Measurements from ENCODE around the gene NACAD. TPM values are rescaled to one million over a fixed set of nuclear protein-coding genes. Genes with fewer than 3 reads are reported as not detected.

NACAD gene
- total RNA-seq, 1 donor from 2014 or later: 21.6 TPM

DNA sequence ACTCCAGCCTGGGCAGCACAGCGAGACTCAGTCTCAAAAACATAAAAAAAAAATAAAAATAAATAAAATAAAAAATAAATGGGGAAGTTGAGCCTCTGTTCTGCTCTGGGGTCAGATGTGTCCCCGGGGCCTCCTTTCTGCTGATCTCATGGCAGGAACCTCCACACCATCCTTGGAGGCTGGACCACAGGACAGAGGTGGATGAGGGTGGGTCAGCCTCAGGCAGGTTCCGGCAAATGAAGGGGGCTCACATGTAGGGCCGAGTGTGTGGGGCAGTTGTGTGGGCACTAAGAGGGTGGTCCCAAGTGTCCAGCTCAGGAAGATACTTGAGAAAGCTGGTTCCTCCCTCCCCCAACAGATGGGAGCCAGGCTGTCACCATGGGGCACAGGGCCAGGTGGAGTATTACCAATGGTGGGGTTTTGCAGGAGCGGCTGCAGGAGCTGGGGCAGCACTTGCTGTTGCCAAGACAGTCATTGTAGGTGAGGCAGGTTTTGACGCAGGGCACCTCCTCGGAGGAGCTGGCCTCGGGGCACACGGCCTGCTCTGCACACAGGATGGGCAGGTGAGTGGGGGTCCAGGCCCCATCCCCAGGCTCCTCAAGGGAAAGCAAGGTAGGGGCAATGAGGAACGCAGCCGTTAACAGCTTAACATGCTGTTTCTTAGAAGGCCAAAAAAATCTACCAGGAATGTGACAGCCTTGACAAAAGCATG is 36.6 kb upstream of the NACAD start:
- Histone ChIP-seq H3K79me2 (ENCODE audit: insufficient read depth, low read length) (no peaks in the 10 kb centered on the region), H3K9ac (ENCODE audit: low read length) (no peak overlapping the region), H3K27me3 (ENCODE audit: insufficient read depth, low read length) (no peaks in the 10 kb centered on the region), H3K9me3 (ENCODE audit: insufficient read depth, low read depth, low read length) (no peaks in the 10 kb centered on the region), H3K4me1 (ENCODE audit: insufficient read depth, low read length) (no peaks in the 10 kb centered on the region), H3K27ac (ENCODE audit: low read depth, low read length) (no peak overlapping the region), H3K4me3 (ENCODE audit: insufficient read depth, low read depth, low read length) (no peak overlapping the region), H4K20me1 (ENCODE audit: insufficient read depth, low read length) (no peaks in the 10 kb centered on the region), H3K36me3 (ENCODE audit: insufficient read depth, low read length) (no peaks in the 10 kb centered on the region), H2AFZ (ENCODE audit: low read depth, low read length) (no peak overlapping the region), H3K4me2 (ENCODE audit: low read length) (no peak overlapping the region)
- Mint-ChIP-seq H3K9me3 (ENCODE audit: unreplicated experiment) (no peaks in the 10 kb centered on the region), H3K36me3 (ENCODE audit: low read depth, unreplicated experiment) (no peaks in the 10 kb centered on the region), H3K4me3 (ENCODE audit: unreplicated experiment) (no peak overlapping the region), H3K27ac (ENCODE audit: unreplicated experiment) (no peak overlapping the region), H3K4me1 (ENCODE audit: low read depth, unreplicated experiment) (no peaks in the 10 kb centered on the region), H3K27me3 (ENCODE audit: low read depth, unreplicated experiment) (peaks cover 15% of the 10 kb centered on the region)
- no peak for DNase-seq (ENCODE audit: low read depth)
- FAIRE-seq: no peak
- TF ChIP-seq, protein P1, sequence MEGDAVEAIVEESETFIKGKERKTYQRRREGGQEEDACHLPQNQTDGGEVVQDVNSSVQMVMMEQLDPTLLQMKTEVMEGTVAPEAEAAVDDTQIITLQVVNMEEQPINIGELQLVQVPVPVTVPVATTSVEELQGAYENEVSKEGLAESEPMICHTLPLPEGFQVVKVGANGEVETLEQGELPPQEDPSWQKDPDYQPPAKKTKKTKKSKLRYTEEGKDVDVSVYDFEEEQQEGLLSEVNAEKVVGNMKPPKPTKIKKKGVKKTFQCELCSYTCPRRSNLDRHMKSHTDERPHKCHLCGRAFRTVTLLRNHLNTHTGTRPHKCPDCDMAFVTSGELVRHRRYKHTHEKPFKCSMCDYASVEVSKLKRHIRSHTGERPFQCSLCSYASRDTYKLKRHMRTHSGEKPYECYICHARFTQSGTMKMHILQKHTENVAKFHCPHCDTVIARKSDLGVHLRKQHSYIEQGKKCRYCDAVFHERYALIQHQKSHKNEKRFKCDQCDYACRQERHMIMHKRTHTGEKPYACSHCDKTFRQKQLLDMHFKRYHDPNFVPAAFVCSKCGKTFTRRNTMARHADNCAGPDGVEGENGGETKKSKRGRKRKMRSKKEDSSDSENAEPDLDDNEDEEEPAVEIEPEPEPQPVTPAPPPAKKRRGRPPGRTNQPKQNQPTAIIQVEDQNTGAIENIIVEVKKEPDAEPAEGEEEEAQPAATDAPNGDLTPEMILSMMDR (IDR thresholded peaks at IDR 0.05; ENCODE audit: insufficient read depth, low read depth, low read length): no peak
- TF ChIP-seq EZH2 (IDR thresholded peaks at IDR 0.05; ENCODE audit: insufficient read depth, low read length): no peak

DNA sequence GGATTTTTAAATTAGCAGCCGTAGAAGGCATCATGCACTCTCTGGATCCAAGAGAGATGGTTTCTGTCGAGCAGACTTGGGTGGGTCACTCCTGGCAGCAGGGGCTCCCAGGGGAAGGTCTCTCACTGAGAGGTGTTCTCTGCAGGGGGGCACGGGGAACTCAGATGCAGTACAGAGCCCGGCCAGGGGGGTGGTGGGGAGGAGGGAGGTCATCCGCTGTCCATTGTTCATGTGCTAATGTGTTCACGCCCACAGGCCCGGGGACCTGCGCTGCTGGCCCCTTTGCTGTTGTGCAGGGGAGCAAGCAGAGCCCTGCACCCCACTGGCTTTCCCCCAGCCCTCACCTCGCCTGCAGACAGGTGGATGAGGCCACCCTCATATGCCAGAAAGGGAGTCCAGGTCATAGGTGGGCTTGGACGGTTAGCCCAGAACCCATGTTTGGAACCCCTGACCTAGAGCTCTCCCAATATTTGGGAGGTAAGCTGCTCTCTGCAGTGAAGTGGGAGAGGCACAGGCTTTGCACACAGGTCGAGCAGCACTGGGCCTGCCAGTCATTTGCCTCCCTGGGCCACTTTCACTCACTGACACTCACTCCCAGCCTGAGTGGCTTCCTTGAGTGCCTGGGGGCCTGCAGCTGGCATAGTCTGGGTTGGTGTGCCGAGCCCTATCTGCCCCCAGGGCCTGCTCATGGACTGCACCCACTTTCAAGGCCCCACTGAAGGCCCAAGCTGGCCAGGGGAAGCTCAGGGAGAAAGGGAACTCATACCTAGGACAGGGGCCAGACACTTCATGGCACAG is 35.3 kb upstream of the NACAD start:
- H3K27me3 ChIP-seq (ENCODE audit: insufficient read depth, low read length): no peaks in the 10 kb centered on the region
- H3K4me1 ChIP-seq (ENCODE audit: insufficient read depth, low read length): no peaks in the 10 kb centered on the region
- no peak overlapping the region for H3K27ac ChIP-seq (ENCODE audit: low read depth, low read length)
- H4K20me1 ChIP-seq (ENCODE audit: insufficient read depth, low read length): no peaks in the 10 kb centered on the region
- H3K4me3 ChIP-seq (ENCODE audit: insufficient read depth, low read depth, low read length): no peak overlapping the region
- FAIRE-seq (no peak), DNase-seq (ENCODE audit: low read depth) (no peak)
- no peak overlapping the region for H3K27ac Mint-ChIP-seq (ENCODE audit: unreplicated experiment)
- no peak overlapping the region for H2AFZ ChIP-seq (ENCODE audit: low read depth, low read length)
- no peak overlapping the region for H3K9ac ChIP-seq (ENCODE audit: low read length)
- no peaks in the 10 kb centered on the region for H3K9me3 Mint-ChIP-seq (ENCODE audit: unreplicated experiment)
- peaks cover 16% of the 10 kb centered on the region for H3K27me3 Mint-ChIP-seq (ENCODE audit: low read depth, unreplicated experiment)
- H3K4me2 ChIP-seq (ENCODE audit: low read length): no peak overlapping the region
- H3K79me2 ChIP-seq (ENCODE audit: insufficient read depth, low read length): no peaks in the 10 kb centered on the region
- H3K36me3 ChIP-seq (ENCODE audit: insufficient read depth, low read length): no peaks in the 10 kb centered on the region
- H3K4me3 Mint-ChIP-seq (ENCODE audit: unreplicated experiment): no peak overlapping the region
- no peak for TF ChIP-seq EZH2 (IDR thresholded peaks at IDR 0.05; ENCODE audit: insufficient read depth, low read length)
- TF ChIP-seq, protein P1 (IDR thresholded peaks at IDR 0.05; ENCODE audit: insufficient read depth, low read depth, low read length): no peak
- H3K9me3 ChIP-seq (ENCODE audit: insufficient read depth, low read depth, low read length): no peaks in the 10 kb centered on the region
- no peaks in the 10 kb centered on the region for H3K4me1 Mint-ChIP-seq (ENCODE audit: low read depth, unreplicated experiment)
- no peaks in the 10 kb centered on the region for H3K36me3 Mint-ChIP-seq (ENCODE audit: low read depth, unreplicated experiment)

Measured in astrocyte (in vitro differentiated cells and primary cell).